GM12891 (cell line): ENCODE results near the gene ABCC1.
"Not testable (repeated sequence)": the region's sequence is repeated elsewhere in the genome, so short reads cannot be mapped to it uniquely, and the experiment has no call there.

Source experiments
- DNase-seq: peaks from one replicate; pipeline ENCODE4 v3.0.0; 2011; ENCODE audit warnings: low spot score; ENCODE audit not compliant: insufficient read length
- FAIRE-seq: peaks from 2 replicates; lab custom pipeline; 2011; peaks lifted over from hg19 to GRCh38; lab: Jason Lieb, UNC
- PAX5 ChIP-seq: IDR thresholded peaks from 2 replicates; pipeline ENCODE4 v1.6.1; 2011; ENCODE audit warnings: low read length, moderate library complexity, mild to moderate bottlenecking; ENCODE audit not compliant: insufficient read depth, severe bottlenecking
- POLR2A ChIP-seq: IDR thresholded peaks from 2 replicates; pipeline ENCODE4 v1.6.1; 2011; ENCODE audit warnings: low read depth, low read length, control low read depth
- POLR2AphosphoS5 ChIP-seq: IDR thresholded peaks from 2 replicates; pipeline ENCODE4 v1.6.1; 2011; ENCODE audit warnings: low read depth, low read length, control low read depth
- POU2F2 ChIP-seq: IDR thresholded peaks from 2 replicates; pipeline ENCODE4 v1.6.1; 2011; ENCODE audit warnings: low read depth, mild to moderate bottlenecking, control low read depth, low read length, moderate library complexity
- SPI1 ChIP-seq: IDR thresholded peaks from 2 replicates; pipeline ENCODE4 v1.6.1; 2011; ENCODE audit warnings: low read depth, low read length, control low read depth
- TAF1 ChIP-seq: IDR thresholded peaks from 2 replicates; pipeline ENCODE4 v1.6.1; 2011; ENCODE audit warnings: low read depth, low read length, control low read depth

ABCC1 gene

DNA sequence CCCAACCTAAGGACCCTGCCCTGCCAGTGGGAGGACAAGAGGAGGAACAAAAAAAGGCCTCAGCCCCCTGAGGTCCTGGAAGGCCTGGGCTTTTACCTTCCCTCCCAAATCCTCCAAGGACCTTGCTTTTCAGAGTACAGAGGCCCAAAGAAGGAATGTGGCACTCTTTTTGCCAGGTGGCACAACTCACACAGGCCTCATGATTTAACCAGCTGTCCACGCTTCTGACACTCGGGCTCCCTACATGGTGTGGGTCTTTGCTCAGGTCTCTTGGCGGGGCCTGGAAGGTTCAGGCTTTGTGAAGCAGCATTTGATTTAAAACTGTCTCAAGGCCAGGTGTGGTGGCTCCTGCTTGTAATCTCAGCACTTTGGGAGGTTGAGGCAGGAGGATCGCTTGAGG lies 153.3 kb downstream of the ABCC1 start:
- TF ChIP-seq POU2F2 (no peak), TAF1 (no peak), SPI1 (no peak), PAX5 (no peak), POLR2AphosphoS5 (no peak), POLR2A (no peak)
- FAIRE-seq (no peak), DNase-seq (no peak)

DNA sequence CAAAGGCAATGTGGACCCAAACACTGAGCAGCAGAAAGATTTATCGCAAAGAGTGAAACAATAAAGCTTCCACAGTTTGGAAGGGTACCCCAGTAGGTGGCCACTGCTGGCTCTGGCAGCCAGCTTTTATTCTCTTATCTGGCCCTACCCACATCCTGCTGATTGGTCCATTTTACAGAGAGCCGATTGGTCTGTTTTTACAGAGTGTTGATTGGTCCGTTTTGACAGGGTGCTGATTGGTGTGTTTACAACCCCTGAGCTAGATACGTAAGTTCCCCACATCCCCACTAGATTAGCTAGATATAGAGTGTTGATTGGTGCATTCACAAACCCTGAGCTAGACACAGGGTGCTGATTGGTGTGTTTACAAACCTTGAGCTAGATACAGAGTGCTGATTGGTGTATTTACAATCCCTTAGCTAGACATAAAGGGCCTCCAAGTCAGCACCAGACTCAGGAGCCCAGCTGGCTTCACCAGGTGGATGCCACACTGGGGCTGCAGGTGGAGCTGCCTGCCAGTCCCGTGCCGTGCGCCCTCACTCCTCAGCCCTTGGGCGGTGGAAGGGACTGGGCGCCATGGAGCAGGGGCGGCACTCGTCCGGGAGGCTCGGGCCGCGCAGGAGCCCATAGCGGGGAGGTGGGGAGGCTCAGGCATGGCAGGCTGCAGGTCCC lies 154.9 kb downstream of the ABCC1 start:
- FAIRE-seq, DNase-seq: not testable (repeated sequence)

DNA sequence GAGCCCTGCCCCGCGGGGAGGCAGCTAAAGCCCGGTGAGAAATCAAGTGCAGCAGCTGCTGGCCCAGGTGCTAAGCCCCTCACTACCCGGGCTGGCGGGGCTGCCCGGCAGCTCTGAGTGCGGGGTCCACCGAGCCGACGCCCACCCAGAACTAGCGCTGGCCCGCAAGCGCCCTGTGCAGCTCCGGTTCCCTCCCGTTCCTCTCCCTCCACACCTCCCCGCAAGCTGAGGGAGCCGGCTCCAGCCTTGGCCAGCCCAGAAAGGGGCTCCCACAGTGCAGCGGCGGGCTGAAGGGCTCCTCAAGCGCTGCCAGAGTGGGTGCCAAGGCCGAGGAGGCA lies 155.4 kb downstream of the ABCC1 start:
- DNase-seq, FAIRE-seq: not testable (repeated sequence)

DNA sequence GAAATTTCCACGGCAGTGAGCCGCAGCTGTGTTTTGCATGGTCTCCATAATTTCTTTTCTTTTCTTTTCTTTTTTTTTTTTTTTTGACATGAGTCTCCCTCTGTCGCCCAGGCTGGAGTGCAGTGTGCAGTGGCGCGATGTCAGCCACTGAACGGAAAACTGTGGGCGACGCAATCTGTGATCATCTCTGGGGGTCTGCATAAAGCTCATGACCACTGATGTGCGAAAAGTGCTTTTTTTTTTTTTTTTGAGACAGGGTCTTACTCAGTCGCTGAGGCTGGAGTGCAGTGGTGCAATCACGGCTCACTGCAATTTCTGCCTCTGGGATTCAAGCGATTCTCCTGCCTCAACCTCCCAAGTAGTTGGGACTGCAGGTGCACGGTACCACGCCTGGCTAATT lies 156.2 kb downstream of the ABCC1 start:
- TF ChIP-seq POU2F2 (no peak), SPI1 (no peak), TAF1 (no peak), PAX5 (no peak), POLR2AphosphoS5 (no peak), POLR2A (no peak)
- no peak for FAIRE-seq
- DNase-seq, result no peak

DNA sequence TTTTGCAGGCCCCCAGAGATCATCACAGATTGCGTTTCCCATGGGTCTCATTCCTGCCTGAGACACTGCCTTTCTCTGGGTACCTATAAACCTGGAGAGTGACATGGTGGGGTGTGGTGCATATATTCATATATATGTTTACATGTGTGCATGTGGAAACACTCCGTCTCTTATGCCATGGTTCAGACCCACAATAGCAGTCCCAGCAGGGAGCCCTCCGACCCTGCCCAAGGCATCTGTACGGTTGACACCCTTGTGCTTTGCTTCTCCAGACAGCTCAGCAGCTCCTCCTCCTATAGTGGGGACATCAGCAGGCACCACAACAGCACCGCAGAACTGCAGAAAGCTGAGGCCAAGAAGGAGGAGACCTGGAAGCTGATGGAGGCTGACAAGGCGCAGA lies 157.1 kb downstream of the ABCC1 start:
- FAIRE-seq, result no peak
- no peak for TF ChIP-seq POU2F2
- TF ChIP-seq POLR2AphosphoS5, result no peak
- TF ChIP-seq PAX5, result no peak
- no peak for TF ChIP-seq SPI1
- no peak for TF ChIP-seq POLR2A
- no peak for TF ChIP-seq TAF1
- no peak for DNase-seq

DNA sequence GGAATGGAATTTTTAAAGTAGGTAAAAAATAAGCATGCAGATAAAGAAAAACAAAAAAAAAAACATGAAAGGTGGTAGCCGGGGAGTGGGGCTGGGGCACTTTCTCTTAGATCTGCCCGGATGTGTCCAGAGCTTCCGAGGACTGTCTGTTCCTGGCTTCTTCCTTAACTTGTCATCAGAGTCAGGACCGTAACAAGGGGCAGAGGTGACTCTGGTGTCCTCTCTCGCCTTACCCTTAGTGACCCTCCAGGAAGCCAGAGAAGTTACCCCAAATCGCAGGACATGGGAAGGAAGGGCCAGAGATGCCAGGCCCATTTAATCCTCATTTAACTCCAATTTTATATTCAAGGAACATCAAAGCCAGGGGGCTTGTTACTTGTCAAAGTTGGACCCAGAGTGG lies 158.4 kb downstream of the ABCC1 start:
- TF ChIP-seq POLR2AphosphoS5, result no peak
- TF ChIP-seq PAX5, result no peak
- no peak for TF ChIP-seq POLR2A
- no peak for TF ChIP-seq TAF1
- no peak for FAIRE-seq

DNA sequence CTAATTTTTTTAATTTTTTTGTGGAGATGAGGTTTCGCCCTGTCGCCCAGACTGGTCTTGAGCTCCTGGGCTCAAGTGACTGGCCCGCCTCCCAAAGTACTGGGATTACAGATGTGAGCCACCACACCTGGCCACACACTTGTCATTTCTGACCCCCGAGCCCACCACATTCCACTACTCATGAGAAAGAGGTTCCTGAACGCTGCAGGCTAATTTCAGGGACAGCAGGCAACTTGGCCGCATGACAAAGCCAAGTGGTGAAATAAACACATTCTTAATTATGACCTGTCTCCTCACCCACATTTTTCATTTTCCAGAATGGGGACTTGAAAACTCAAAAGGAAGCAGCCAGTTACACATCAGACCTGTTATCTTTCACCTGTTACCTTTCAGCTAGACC lies 159.3 kb downstream of the ABCC1 start:
- no peak for TF ChIP-seq POU2F2
- TF ChIP-seq PAX5, result no peak
- no peak for TF ChIP-seq POLR2A
- TF ChIP-seq POLR2AphosphoS5, result no peak
- TF ChIP-seq SPI1, result no peak
- TF ChIP-seq TAF1, result no peak
- no peak for FAIRE-seq

More for the DNA sequence above, 158.4 kb downstream of the ABCC1 start:
- DNase-seq, result no peak

DNA sequence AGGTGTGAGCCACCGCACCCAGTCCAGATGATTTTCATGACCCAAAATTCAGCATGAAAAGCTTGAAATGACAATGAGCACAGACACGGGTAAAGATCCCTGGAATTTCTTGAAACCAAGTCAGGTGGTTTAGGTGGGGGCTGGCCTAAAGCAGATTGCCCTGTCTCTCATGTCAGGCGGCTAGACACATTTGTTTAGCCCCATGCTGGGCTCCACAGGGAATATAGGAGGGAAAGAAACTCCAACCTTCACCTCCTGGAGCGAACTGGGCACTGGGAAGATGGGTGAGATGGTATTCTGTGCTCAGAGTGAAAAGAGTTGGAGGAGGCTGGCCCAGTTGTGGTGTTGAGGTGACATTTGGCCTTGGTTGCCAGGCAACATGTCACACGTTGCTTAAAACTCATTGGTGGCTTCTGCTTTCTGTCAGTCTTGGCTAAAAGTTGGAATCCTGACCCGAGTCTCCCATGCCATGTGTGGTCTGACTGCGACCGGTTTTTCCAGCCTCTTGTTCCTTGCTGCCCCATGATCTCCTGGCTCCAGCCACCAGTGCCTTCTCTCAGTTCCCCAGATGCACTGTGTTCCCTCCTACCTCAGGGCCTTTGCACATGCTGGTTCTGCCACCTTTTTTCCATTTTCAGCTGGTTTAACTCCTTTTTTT lies 160.2 kb downstream of the ABCC1 start:
- FAIRE-seq (no peak), DNase-seq (no peak)
- TF ChIP-seq POLR2AphosphoS5, result no peak
- no peak for TF ChIP-seq POU2F2
- TF ChIP-seq SPI1, result no peak
- TF ChIP-seq TAF1, result no peak
- no peak for TF ChIP-seq PAX5
- no peak for TF ChIP-seq POLR2A

More for the DNA sequence above, 159.3 kb downstream of the ABCC1 start:
- no peak for DNase-seq

DNA sequence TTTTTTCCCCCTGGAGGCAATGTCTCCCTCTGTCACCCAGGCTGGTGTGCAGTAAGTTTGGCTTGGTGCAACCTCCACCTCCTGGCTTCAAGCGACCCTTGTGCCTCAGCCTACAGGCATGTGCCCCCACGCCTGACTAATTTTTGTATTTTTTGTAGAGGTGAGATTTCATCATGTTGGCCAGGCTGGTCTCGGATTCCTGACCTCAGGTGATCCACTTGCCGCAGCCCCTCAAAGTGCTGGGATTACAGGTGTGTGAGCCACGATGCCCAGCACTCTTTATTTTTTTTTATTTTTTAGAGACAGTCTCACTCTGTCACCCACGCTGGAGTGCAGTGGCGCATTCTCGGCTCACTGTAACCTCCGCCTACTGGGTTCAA lies 160.7 kb downstream of the ABCC1 start:
- no peak for TF ChIP-seq POU2F2
- TF ChIP-seq TAF1, result no peak
- TF ChIP-seq POLR2A, result no peak
- TF ChIP-seq POLR2AphosphoS5, result no peak
- TF ChIP-seq PAX5, result no peak
- TF ChIP-seq SPI1, result no peak
- DNase-seq (no peak), FAIRE-seq (no peak)

DNA sequence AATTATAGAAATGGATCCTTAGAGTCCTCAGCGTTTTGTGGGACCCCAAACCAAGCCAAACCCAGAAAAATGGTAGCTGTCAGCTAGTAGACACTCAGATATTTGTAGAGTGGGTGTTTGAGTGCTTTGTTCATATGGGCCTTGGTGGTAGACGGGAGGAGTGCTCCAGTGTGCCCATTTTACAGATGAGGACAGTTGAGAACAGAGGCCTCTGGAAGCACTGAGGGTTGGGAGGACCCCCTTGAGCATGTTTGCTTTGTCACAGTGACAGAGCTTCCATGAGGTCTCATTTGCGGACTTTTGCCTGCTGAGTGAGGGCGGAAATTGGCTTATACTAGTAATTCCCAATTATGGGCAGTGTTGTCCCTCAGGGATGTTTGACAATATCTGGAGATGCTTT lies 162.2 kb downstream of the ABCC1 start:
- DNase-seq (no peak), FAIRE-seq (no peak)
- TF ChIP-seq TAF1 (no peak), PAX5 (no peak), POLR2AphosphoS5 (no peak), POU2F2 (no peak), SPI1 (no peak), POLR2A (no peak)
